HepG2 (cell line): Measurements from ENCODE around the gene ZNF581. TPM values are rescaled to one million over a fixed set of nuclear protein-coding genes. Genes with fewer than 3 reads are reported as not detected.

Experiments used
- ELF1 ChIP-seq: sonication (generic); formaldehyde crosslinking; IDR thresholded peaks from 2 replicates; pipeline ENCODE4 v1.4.0; 2020; ENCODE audit warnings: missing genetic modification reagents
- FOXA3 ChIP-seq: IDR thresholded peaks from 2 replicates; pipeline ENCODE4 v1.6.1; 2016; ENCODE audit warnings: missing genetic modification reagents, missing compliant biosample characterization
- GABPA ChIP-seq, 2 experiments: IDR thresholded peaks; 2 replicates each; pipeline ENCODE4 v1.6.1; 2011 to 2016; ENCODE audit warnings: low read depth in 2 of 2, low read length in 1 of 2, missing biosample characterization in 1 of 2, missing genetic modification characterization in 1 of 2
- GZF1 ChIP-seq: sonication (generic); formaldehyde crosslinking; IDR thresholded peaks from 2 replicates; pipeline ENCODE4 v1.5.1; 2020; ENCODE audit warnings: mild to moderate bottlenecking, missing genetic modification reagents
- HMGXB4 ChIP-seq, 2 experiments: sonication (generic) in 1 of 2; formaldehyde crosslinking in 1 of 2; IDR thresholded peaks; 2 replicates each; pipeline versions ENCODE4 v1.4.0 to v1.6.1; 2018 to 2020; ENCODE audit warnings: missing genetic modification reagents in 2 of 2, borderline replicate concordance in 1 of 2, low read depth in 1 of 2, mild to moderate bottlenecking in 1 of 2, missing biosample characterization in 1 of 2
- HNF4G ChIP-seq, 2 experiments: sonication (generic) in 1 of 2; formaldehyde crosslinking in 1 of 2; IDR thresholded peaks; 2 replicates each; pipeline versions ENCODE4 v1.4.0 to v1.6.1; 2011 to 2020; ENCODE audit warnings: borderline replicate concordance in 2 of 2, low read depth in 2 of 2, mild to moderate bottlenecking in 2 of 2, low read length in 1 of 2, missing genetic modification reagents in 1 of 2, moderate library complexity in 1 of 2
- HNRNPLL ChIP-seq: fragments of 200-400 bp; formaldehyde crosslinking; IDR thresholded peaks from 2 replicates; pipeline ENCODE4 v1.6.1; 2017; ENCODE audit warnings: mild to moderate bottlenecking, low read depth, low read length; ENCODE audit not compliant: poor library complexity, severe bottlenecking
- KDM4B ChIP-seq: sonication (generic); formaldehyde crosslinking; IDR thresholded peaks from 2 replicates; pipeline ENCODE4 v1.4.0; 2020; ENCODE audit warnings: missing genetic modification reagents
- NFE2L1 ChIP-seq: sonication (generic); formaldehyde crosslinking; IDR thresholded peaks from 2 replicates; pipeline ENCODE4 v1.4.0; 2020; ENCODE audit warnings: missing genetic modification reagents, mild to moderate bottlenecking, borderline replicate concordance
- REPIN1 ChIP-seq: sonication (generic); formaldehyde crosslinking; IDR thresholded peaks from 2 replicates; pipeline ENCODE4 v1.8.0; 2022; ENCODE audit warnings: missing genetic modification reagents, low read depth, mild to moderate bottlenecking, borderline replicate concordance
- RERE ChIP-seq: IDR thresholded peaks from 2 replicates; pipeline ENCODE4 v1.6.1; 2016; ENCODE audit warnings: low read depth, missing genetic modification reagents, missing compliant biosample characterization
- RFXANK ChIP-seq: IDR thresholded peaks from 2 replicates; pipeline ENCODE4 v1.6.1; 2016
- SAFB2 ChIP-seq: sonication (generic); formaldehyde crosslinking; IDR thresholded peaks from 2 replicates; pipeline ENCODE4 v1.5.1; 2020; ENCODE audit warnings: missing genetic modification reagents, low read depth, mild to moderate bottlenecking, borderline replicate concordance
- SMAD3 ChIP-seq: sonication (generic); formaldehyde crosslinking; IDR thresholded peaks from 2 replicates; pipeline ENCODE4 v1.4.0; 2020; ENCODE audit warnings: missing genetic modification reagents
- TARDBP ChIP-seq: sonication (generic); formaldehyde crosslinking; IDR thresholded peaks from 2 replicates; pipeline ENCODE4 v1.8.0; 2022; ENCODE audit warnings: mild to moderate bottlenecking, missing genetic modification reagents
- TBL1XR1 ChIP-seq: fragments of 150-350 bp; IDR thresholded peaks from 2 replicates; pipeline ENCODE4 v1.6.1; 2014; ENCODE audit warnings: borderline replicate concordance, low read length; ENCODE audit not compliant: partially characterized antibody
- THAP7 ChIP-seq: sonication (generic); formaldehyde crosslinking; IDR thresholded peaks from 2 replicates; pipeline ENCODE4 v1.8.1; 2023; ENCODE audit warnings: mild to moderate bottlenecking, missing genetic modification reagents
- ZNF710 ChIP-seq: sonication (generic); formaldehyde crosslinking; IDR thresholded peaks from 2 replicates; pipeline ENCODE4 v1.5.0; 2020; ENCODE audit warnings: mild to moderate bottlenecking, missing genetic modification reagents, borderline replicate concordance
- polyA plus RNA-seq, 8 experiments: library from polyadenylated mRNA; depleted of rRNA in 3 of 8; stranded (reverse) in 7 of 8; unstranded in 1 of 8; fragments of >200 nt; fragmentation: Illumina TruSeq in 4 of 8; extraction: Trizol in 4 of 8; gene quantifications; 2 replicates each; pipeline versions ENCODE4 v1.2.1 to v1.2.3, GENCODE V29; 2011 to 2016; ENCODE audit warnings: low read depth in 4 of 8, missing spikeins in 1 of 8, mixed read lengths in 1 of 8; ENCODE audit not compliant: insufficient read depth in 1 of 8
- total RNA-seq, 5 experiments: library from RNA; depleted of rRNA; stranded (reverse); fragments of >200 nt; fragmentation: Illumina TruSeq; extraction: Trizol; gene quantifications; 2 replicates each; pipeline ENCODE4 v1.2.3, GENCODE V29; 2016; ENCODE audit warnings: low read depth in 1 of 5

ZNF581 gene
- total and polyA plus RNA-seq, 2 of the 13 experiments (the other 11 are each of a cell fraction or from before 2014, with no cell fraction given): 19.6 to 49.5 TPM

- TF ChIP-seq HMGXB4 (CRISPR knock-in tag; IDR thresholded peaks at IDR 0.05; ENCODE audit: borderline replicate concordance in 1 of 2, low read depth in 1 of 2): no peak; a peak in 1 of 4 replicates
- no peak for TF ChIP-seq FOXA3
- TF ChIP-seq KDM4B (CRISPR knock-in tag): no peak
- TF ChIP-seq HNF4G (IDR thresholded peaks at IDR 0.05; ENCODE audit: borderline replicate concordance, low read depth, low read length): peak; percentile 58; the same call in 1 of the 2 replicates
- TF ChIP-seq HNF4G (CRISPR knock-in tag; IDR thresholded peaks at IDR 0.05; ENCODE audit: borderline replicate concordance, low read depth): no peak
- no peak for TF ChIP-seq SAFB2 (CRISPR knock-in tag)
- peak; percentile 82 for TF ChIP-seq ELF1
- no peak for TF ChIP-seq THAP7 (CRISPR knock-in tag)
- no peak for TF ChIP-seq RERE (CRISPR knock-in tag)
- peak; percentile 19 for TF ChIP-seq HNRNPLL
- no peak for TF ChIP-seq REPIN1 (CRISPR knock-in tag)
- 0 out of 2 replicates have a peak, but pooled peaks have one; percentile 1 for TF ChIP-seq GZF1 (CRISPR knock-in tag)
- TF ChIP-seq TBL1XR1: peak; percentile 1
- TF ChIP-seq SMAD3: 0 out of 2 replicates have a peak, but pooled peaks have one; percentile 60
- TF ChIP-seq TARDBP (CRISPR knock-in tag): peak; percentile 3; the same call in 1 of the 2 replicates
- TF ChIP-seq GABPA (IDR thresholded peaks at IDR 0.05; ENCODE audit: low read depth, low read length): peak; percentile 46; the same call in 1 of the 2 replicates
- no peak; the same call in 1 of the 2 replicates for TF ChIP-seq GABPA (CRISPR knock-in tag; IDR thresholded peaks at IDR 0.05; ENCODE audit: low read depth)
- no peak for TF ChIP-seq RFXANK
- 0 out of 2 replicates have a peak, but pooled peaks have one; percentile 1 for TF ChIP-seq ZNF710 (CRISPR knock-in tag)
- no peak for TF ChIP-seq NFE2L1 (CRISPR knock-in tag)
Observed at GRCh38 chr19:55654323-55654867, 10.9 kb downstream of the ZNF581 start (continued).
